GM18507 (cell line): ENCODE results near the gene PHF10.
A peak's percentile ranks its signal among the peaks of the same experiment; 100 is the strongest.
"Not testable (repeated sequence)": the region's sequence is repeated elsewhere in the genome, so short reads cannot be mapped to it uniquely, and the experiment has no call there.

Source experiments
- DNase-seq: peaks from one replicate; pipeline ENCODE4 v3.0.0; 2011; ENCODE audit warnings: low read depth; ENCODE audit not compliant: insufficient read length; ENCODE audit errors: extremely low spot score
- FAIRE-seq: peaks from 2 replicates; lab custom pipeline; 2011; peaks lifted over from hg19 to GRCh38; lab: Jason Lieb, UNC

PHF10 gene

GRCh38 chr6:169723991-169724493, 258 bp downstream of the PHF10 start:
- FAIRE-seq (no peak), DNase-seq (no peak)

GRCh38 chr6:169723200-169723909, 945 bp downstream of the PHF10 start:
- FAIRE-seq: peak; percentile 55
- no peak for DNase-seq

DNA sequence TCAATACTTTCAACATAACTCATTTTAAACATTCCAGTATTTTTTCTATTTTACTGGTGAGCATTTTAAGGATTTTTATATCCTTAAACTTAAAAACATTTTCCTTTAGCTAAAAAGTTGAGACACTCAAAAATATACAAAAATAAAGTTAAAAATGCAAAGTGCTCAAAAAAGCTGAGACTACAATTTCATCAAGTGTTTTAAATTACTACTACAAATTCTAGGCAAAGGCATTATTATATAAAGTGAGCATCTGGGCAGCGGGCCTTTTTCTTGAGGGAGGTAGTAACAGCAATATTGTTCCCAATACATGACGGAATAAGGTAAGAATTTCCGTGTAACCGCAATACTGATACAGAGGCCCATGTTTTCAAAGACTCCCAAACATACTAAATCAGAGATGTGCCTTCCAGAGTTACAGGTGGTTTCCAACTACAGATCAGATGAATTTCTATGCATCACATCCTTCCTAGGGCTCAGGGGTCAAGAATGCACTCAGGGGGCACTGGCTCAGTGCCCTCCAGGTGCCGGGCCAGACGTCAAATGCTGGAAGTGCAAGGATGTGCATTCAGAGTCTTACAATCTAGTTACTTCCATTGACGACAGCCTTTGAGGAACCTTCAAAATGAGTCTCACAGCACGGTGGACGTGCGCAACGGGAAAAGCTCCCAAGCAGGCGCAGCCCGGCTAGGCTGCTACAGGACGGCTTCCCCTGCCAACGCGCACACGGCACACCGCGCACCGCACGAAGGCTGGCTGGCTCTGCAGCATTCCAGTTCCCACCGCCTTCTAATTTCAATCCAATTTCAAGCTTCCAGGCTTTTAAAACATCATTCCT, 1.7 kb downstream of the PHF10 start:
- FAIRE-seq: peak; percentile 48

DNA sequence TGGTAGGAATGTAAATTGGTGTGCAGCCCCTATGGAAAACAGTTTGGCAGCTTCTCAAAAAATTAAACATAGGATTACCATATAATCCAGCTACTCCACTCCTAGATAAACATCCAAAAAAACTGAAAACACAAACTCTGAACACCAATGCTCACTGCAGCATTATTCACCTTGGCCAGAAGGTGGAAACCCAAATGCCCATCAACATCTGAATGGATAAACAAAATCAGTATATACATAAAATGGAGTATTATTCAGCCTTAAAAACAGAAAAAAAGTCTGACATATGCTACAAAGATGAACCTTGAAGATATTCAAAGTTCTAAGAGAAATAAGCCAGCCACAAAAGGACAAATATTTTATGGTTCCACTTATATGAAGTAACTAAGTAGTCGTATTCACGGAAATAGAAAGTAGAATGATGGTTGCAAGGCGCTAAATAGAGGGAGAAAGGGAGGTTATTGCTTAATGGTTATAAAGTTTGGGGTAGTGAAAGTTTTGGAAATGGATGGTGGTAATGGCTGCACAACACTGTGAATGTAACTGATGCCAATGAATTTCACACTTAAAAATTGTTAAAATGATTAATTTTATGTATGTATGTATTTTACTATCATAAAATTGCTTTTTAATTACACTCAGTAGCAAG, 4.0 kb downstream of the PHF10 start:
- DNase-seq (no peak), FAIRE-seq (peak; percentile 24)

More for the DNA sequence above, 1.7 kb downstream of the PHF10 start:
- no peak for DNase-seq

DNA sequence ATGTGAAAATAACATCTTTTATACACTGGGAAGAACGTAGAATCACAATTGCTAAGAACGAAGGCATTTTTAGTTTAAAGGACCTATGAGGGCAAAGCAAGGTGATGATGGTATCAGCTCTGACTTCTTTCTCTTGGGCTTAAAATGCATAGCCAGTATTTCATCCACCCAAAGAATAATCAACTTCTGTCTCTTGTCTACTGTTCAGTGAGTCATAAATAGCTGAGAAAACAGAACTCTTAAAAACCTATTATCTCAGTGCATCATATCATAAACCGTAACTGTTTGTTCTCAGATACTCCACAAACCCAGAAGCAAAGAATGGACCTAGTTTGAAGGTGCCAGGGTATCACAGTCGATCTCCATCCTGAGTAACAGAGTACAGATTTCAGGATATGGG, 5.2 kb downstream of the PHF10 start:
- FAIRE-seq (no peak), DNase-seq (no peak)

DNA sequence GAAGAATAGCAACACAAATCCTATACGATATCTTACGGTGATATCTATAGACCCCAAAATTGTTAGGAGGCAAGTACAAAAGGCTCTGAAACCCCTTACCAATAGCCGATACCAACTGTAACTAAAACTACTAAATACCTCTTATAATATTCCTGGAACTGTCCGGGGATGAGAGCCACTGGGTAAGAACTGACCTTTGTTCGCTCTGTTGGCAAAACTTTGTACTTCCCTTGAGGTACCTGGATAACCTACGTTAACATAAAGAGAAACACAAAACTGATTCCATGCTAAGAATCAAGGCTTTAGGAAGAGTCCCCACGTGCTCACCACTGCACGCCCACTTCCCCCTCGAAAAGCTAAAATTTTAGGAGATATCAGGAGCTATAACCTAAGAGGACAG, 9.7 kb downstream of the PHF10 start:
- no peak for FAIRE-seq

GRCh38 chr6:169714178-169714577, 10.1 kb downstream of the PHF10 start:
- FAIRE-seq (no peak), DNase-seq (no peak)

More for the DNA sequence above, 9.7 kb downstream of the PHF10 start:
- no peak for DNase-seq

GRCh38 chr6:169710009-169710408, 14.3 kb downstream of the PHF10 start:
- DNase-seq: no peak
- FAIRE-seq: peak; percentile 15

DNA sequence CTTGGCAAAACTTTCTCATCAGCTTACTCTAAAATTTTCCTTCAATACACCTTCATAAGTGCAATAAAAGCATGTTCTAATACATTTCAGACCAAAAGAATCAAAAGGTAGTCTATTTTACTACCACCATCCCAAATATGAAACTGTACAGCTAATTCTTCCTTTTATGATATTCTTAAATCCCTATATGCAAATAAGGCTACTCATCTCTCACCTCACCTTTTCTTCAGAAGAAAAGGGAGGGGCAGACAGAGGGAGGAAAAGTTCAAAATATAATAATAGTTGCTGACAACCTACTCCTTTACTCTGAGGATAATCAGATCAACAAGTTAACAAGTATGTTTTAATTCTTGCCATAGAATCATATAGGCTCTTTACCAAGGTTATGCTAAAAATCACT, 15.0 kb downstream of the PHF10 start:
- peak; percentile 56 for FAIRE-seq

DNA sequence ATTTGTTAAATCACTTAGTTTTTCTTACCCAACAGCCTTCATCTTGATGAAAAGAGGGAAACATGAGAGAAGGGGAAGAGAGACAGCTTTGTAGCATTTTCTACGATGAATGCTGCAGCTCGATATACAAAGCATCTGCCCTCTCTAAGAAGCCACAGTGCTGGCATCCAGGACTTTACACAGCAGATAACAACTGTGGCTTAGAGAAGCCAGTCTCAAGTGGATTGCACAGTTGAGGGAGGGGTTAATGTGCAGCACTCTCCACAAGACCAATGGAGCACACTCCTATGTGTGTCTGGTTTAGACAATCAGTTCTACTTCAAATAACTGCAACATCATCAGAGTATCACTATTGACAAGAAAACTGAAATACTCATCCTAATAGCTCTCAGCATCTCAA, 16.5 kb downstream of the PHF10 start:
- DNase-seq (no peak), FAIRE-seq (no peak)

More for the DNA sequence above, 15.0 kb downstream of the PHF10 start:
- DNase-seq: no peak

GRCh38 chr6:169702840-169703246, 21.5 kb downstream of the PHF10 start:
- DNase-seq: no peak
- FAIRE-seq: no peak

DNA sequence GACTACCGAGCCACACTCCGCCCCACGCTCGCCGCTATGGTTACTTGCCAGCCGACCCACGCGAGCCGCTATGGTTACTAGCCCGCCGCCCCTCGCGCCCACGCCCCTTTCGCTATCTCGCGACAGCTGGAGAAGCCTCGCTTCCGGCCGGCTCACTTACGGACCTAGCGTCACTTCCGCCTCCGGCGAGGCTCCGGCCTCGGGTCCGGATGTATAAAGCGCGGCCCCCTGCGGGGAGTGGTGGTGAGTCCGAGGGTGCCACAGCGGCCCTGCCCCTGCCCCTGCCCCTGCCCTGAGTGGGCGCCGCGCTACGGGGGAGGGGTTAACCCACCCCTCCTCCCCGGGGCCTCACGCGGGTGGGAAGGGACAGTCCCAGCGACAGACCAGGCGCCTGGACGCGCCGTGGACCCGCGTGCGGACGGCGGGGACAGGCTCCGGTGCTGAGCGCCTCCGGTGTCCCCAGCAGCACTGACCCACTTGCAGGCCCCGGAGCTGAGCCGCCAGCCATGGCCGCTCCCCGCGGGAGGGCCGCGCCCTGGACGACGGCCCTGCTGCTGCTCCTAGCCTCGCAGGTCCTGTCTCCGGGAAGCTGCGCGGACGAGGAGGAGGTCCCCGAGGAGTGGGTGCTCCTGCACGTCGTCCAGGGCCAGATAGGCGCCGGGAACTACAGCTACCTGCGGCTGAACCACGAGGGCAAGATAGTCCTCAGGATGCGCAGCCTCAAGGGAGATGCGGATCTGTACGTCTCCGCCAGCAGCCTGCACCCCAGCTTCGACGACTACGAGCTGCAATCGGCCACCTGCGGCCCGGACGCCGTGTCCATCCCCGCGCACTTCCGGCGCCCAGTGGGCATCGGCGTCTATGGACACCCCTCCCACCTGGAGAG, 22.1 kb downstream of the PHF10 start, which contains the start of the genes C6orf120 and WDR27:
Gene C6orf120, plus strand, starts transcription at position 173 of the 886 bp plus-strand sequence. Its CDS starts 334 bp downstream, at position 507.
Gene WDR27, minus strand, starts transcription at position 76 of the 886 bp plus-strand sequence. CDS start 13,024 bp downstream, outside the sequence.
- peak; percentile 94 for FAIRE-seq
- peak; percentile 90 for DNase-seq

DNA sequence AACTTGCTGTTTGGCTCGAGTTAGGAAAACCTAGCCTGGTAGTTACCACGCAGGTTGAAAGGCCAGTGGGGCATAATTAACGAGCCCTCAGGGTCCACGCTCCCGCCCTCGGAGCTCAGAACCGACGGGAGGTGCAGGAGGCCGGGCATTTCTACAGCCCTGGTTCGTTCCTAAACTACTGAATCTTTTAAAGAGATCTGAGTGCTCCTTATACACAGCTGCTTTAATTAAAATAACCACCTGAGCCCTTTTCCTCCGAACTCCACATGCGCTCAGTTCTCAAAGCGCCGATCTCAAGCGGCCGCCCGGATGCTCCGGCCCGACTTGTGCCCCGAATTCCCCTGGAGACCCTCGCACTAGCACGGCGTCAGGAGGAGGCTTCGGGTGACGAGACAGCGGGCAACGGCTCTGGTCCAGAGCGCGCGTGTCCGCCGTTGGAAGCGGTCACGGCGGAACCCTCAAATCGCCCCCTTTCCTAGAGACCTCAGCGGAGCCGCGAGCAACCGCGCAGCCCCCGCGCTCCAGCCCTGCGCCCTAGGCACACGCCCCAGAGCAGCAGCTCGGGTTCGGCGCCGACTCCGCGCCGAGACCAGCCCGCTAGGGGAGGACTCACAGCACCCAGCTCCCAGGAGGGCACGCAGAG, 22.9 kb downstream of the PHF10 start:
- FAIRE-seq: no peak
- no peak for DNase-seq

- FAIRE-seq (no peak), DNase-seq (no peak)
These were observed 24.0 kb downstream of the PHF10 start for GRCh38 chr6:169700296-169700695.

DNA sequence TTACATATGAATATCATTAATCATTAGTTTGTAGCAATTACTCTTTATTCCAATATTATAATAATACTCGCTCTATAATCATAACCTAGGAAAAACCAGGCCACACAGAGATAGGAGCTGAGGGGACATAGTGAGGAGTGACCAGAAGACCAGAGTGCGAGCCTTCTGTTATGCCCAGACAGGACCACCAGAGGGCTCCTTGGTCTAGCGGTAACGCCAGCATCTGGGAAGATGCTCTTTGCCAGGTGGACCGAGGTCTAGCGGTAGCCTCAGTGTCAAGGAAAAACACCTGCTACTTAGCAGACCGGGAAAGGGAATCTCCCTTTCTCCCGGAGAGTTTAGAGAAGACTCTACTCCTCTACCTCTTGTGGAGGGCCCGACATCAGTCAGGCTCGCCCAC, 27.2 kb downstream of the PHF10 start:
- FAIRE-seq, DNase-seq: not testable (repeated sequence)

DNA sequence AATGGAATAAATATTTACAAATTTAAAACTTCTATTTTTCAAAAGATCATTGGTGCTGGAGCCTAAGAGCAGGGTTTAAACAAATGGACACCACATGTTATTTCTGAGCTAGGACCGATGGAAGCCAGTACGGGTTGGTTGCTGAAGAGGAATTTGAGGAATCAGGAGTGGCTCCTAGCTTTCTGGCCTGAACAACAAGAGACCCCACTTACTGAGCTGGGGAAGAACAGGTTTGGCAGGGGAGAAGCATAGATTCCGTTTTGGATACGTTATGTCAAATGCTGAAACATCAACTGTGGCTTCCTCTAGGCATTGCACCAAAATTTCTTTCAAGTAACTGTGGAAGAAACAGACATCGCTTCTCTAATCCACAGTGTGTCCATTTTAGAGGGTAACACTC, 29.2 kb downstream of the PHF10 start:
- DNase-seq (no peak), FAIRE-seq (no peak)

DNA sequence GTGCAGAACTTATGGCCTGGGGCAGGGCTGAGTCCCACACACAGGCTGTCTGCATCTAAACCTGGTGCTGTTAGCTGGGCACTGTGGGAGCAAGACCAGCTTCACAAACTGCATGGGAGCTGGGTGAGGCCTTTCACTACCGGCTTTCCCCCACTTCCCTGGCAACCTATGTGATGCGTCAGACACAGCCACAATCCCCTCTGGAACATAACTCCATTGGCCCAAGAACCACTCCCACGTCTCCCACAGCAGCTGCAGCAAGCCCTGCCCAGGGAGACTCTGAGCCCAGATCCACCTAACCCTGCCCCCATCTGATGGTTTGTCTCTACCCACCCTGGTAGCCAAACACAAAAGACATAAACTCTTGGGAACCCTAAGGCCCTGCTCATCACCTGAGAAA, 31.8 kb downstream of the PHF10 start:
- DNase-seq: no peak
- FAIRE-seq: no peak

DNA sequence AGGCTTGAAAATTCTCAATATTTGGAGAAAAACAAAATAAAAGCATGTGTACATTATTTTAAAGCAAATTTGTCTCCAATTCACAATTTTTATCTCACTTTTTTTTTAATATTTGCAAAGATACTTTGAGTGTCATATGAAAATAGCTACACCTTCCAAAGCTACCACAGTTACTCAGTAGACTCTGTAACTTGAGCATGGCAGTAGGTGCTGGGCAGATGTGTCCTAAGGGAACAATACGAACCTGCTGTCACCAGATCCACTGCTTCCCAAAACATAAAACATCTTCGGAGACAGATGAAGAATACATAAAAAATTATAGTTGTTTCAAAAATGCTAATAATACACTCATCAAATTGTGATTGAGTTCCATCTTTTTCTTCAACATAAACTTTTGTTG, 33.0 kb downstream of the PHF10 start:
- DNase-seq (no peak), FAIRE-seq (no peak)
